ENCODE measurements around the gene DEDD2.

DEDD2 gene

DNA sequence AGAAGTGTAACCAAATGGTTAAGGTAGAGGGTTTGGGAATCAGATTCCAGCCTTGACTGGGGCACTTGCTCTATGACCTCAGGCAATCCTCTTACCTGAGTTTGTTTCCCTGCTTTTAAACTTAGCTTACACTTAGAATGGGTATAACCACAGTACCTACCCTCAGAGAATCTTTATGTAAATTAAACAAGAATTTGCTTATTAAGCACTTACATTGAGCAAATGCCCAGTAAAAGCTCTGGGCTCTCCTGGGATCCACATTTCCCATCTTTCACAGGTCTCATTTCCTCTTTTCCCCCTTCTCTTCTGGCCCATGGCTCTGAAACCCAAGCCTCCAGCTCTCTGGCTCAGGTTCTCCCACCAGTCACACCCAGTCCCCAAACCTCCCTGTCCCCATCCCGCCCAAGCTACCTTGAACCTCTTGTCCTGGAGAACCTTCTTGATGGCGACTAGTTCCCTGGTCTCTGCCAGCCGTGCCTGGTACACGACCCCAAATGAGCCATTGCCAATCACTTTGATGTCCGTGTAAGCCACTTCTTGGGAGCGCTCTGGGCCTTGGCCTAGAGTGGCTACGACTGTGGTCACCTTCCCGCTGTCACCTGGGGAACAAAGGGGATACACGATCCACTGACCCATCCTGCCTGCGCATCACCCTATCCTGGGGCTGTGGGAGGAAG is 22.2 kb upstream of the DEDD2 start:
- Histone ChIP-seq H3K9ac (ENCODE audit: low read length) (no peak overlapping the region), H3K23ac (ENCODE audit: low read length) (no peak overlapping the region), H4K8ac (ENCODE audit: low read depth, low read length) (no peak overlapping the region), H3K4ac (ENCODE audit: low read depth, low read length) (no peak overlapping the region), H3K79me2 (ENCODE audit: control insufficient read depth, insufficient read depth, low read length) (peaks cover 12% of the 10 kb centered on the region), H2BK5ac (ENCODE audit: low read length) (no peak overlapping the region), H3K18ac (ENCODE audit: low read length) (no peak overlapping the region), H3K4me1 (ENCODE audit: control insufficient read depth, low read depth, low read length) (no peaks in the 10 kb centered on the region), H3K4me2 (ENCODE audit: low read length) (no peak overlapping the region), H3K27ac (ENCODE audit: low read depth, low read length) (no peak overlapping the region), H3K36me3 (ENCODE audit: control insufficient read depth, insufficient read depth, low read length) (peaks cover 8% of the 10 kb centered on the region), H3K4me3 (ENCODE audit: low read length) (no peak overlapping the region), H3K27me3 (ENCODE audit: insufficient read depth, low read length, poor library complexity) (no peaks in the 10 kb centered on the region), H3K56ac (ENCODE audit: low read length) (no peak overlapping the region), H2BK15ac (replicated peaks; ENCODE audit: low read depth) (no peak overlapping the region), H3K79me1 (ENCODE audit: low read length) (peaks cover 20% of the 10 kb centered on the region), H4K5ac (ENCODE audit: low read length) (no peak overlapping the region), H2AK5ac (ENCODE audit: low read length) (no peak overlapping the region), H2BK120ac (ENCODE audit: low read depth, low read length) (no peak overlapping the region)
- WGBS (ENCODE audit: extremely low coverage, insufficient coverage, low lambda C conversion rate), result no CpG with 5 or more reads among the region's 10 CpGs
- DNase-seq, result no peak

- no CpG with 5 or more reads among the region's 5 CpGs for WGBS (ENCODE audit: extremely low coverage, insufficient coverage, low lambda C conversion rate)
- Histone ChIP-seq H3K4me1 (ENCODE audit: control insufficient read depth, low read depth, low read length) (no peaks in the 10 kb centered on the region), H3K4me2 (ENCODE audit: low read length) (no peak overlapping the region), H4K8ac (ENCODE audit: low read depth, low read length) (no peak overlapping the region), H3K18ac (ENCODE audit: low read length) (no peak overlapping the region), H2BK15ac (replicated peaks; ENCODE audit: low read depth) (no peak overlapping the region), H3K23ac (ENCODE audit: low read length) (no peak overlapping the region), H2BK120ac (ENCODE audit: low read depth, low read length) (no peak overlapping the region), H4K5ac (ENCODE audit: low read length) (no peak overlapping the region), H3K4ac (ENCODE audit: low read depth, low read length) (no peak overlapping the region), H3K56ac (ENCODE audit: low read length) (no peak overlapping the region), H3K27ac (ENCODE audit: low read depth, low read length) (no peak overlapping the region), H3K79me2 (ENCODE audit: control insufficient read depth, insufficient read depth, low read length) (no peaks in the 10 kb centered on the region), H3K27me3 (ENCODE audit: insufficient read depth, low read length, poor library complexity) (no peaks in the 10 kb centered on the region), H3K4me3 (ENCODE audit: low read length) (no peak overlapping the region), H2BK5ac (ENCODE audit: low read length) (no peak overlapping the region), H3K36me3 (ENCODE audit: control insufficient read depth, insufficient read depth, low read length) (peaks cover 15% of the 10 kb centered on the region), H3K9ac (ENCODE audit: low read length) (no peak overlapping the region), H2AK5ac (ENCODE audit: low read length) (no peak overlapping the region), H3K79me1 (ENCODE audit: low read length) (peaks cover 9% of the 10 kb centered on the region)
- DNase-seq, result no peak
Measured at GRCh38 chr19:42235181-42235580, 17.7 kb upstream of the DEDD2 start.

- no peak overlapping the region for H3K23ac ChIP-seq (ENCODE audit: low read length)
- H3K4me1 ChIP-seq (ENCODE audit: control insufficient read depth, low read depth, low read length), result no peaks in the 10 kb centered on the region
- H3K27ac ChIP-seq (ENCODE audit: low read depth, low read length), result no peak overlapping the region
- no peak overlapping the region for H4K8ac ChIP-seq (ENCODE audit: low read depth, low read length)
- no peak overlapping the region for H3K4ac ChIP-seq (ENCODE audit: low read depth, low read length)
- DNase-seq, result no peak
- H3K79me1 ChIP-seq (ENCODE audit: low read length), result peaks cover 5% of the 10 kb centered on the region
- no peak overlapping the region for H2BK5ac ChIP-seq (ENCODE audit: low read length)
- no peak overlapping the region for H3K18ac ChIP-seq (ENCODE audit: low read length)
- H3K79me2 ChIP-seq (ENCODE audit: control insufficient read depth, insufficient read depth, low read length), result no peaks in the 10 kb centered on the region
- H3K36me3 ChIP-seq (ENCODE audit: control insufficient read depth, insufficient read depth, low read length), result peaks cover 18% of the 10 kb centered on the region
- H3K9ac ChIP-seq (ENCODE audit: low read length), result no peak overlapping the region
- no peak overlapping the region for H2BK15ac ChIP-seq (replicated peaks; ENCODE audit: low read depth)
- no CpG with 5 or more reads among the region's 11 CpGs for WGBS (ENCODE audit: extremely low coverage, insufficient coverage, low lambda C conversion rate)
- no peak overlapping the region for H3K4me2 ChIP-seq (ENCODE audit: low read length)
- no peak overlapping the region for H2AK5ac ChIP-seq (ENCODE audit: low read length)
- no peak overlapping the region for H3K56ac ChIP-seq (ENCODE audit: low read length)
- no peak overlapping the region for H4K5ac ChIP-seq (ENCODE audit: low read length)
- no peaks in the 10 kb centered on the region for H3K27me3 ChIP-seq (ENCODE audit: insufficient read depth, low read length, poor library complexity)
- no peak overlapping the region for H2BK120ac ChIP-seq (ENCODE audit: low read depth, low read length)
- H3K4me3 ChIP-seq (ENCODE audit: low read length), result no peak overlapping the region
Measured at GRCh38 chr19:42234364-42234763, 16.9 kb upstream of the DEDD2 start.

DNA sequence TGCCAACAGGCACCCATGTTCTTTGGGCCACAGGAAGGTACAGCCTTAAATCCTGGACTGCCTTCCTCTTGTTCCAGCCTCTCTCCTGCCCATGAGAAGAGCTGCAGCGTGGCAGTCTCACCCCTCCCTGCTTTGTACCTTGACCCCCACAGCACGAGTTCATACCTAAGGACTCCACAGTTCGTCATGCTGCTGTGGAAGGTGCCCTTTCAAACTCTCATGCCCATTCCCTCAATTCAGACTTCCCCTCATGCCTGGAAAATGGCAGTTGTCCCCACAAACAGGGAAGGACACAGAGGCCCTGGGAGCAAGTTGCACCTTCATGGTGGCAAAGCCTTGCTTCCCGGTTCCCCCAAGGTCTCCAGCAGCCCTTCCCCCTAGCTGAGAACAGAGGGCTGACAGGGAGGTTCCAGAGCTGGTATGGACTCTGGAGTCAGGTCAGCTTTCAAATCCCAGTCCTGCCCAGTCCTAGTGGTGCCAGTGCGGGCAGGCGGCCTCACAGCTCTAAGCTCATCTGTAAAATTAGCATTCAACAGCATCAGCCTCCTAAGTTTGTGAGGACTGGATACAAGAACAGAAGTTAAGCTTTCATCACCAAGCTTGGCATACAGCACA is 16.3 kb upstream of the DEDD2 start:
- no peak overlapping the region for H3K18ac ChIP-seq (ENCODE audit: low read length)
- H3K4me3 ChIP-seq (ENCODE audit: low read length), result no peak overlapping the region
- H3K4me2 ChIP-seq (ENCODE audit: low read length), result no peak overlapping the region
- H3K23ac ChIP-seq (ENCODE audit: low read length), result no peak overlapping the region
- no CpG with 5 or more reads among the region's 6 CpGs for WGBS (ENCODE audit: extremely low coverage, insufficient coverage, low lambda C conversion rate)
- H3K27ac ChIP-seq (ENCODE audit: low read depth, low read length), result no peak overlapping the region
- H3K27me3 ChIP-seq (ENCODE audit: insufficient read depth, low read length, poor library complexity), result no peaks in the 10 kb centered on the region
- no peak overlapping the region for H3K4ac ChIP-seq (ENCODE audit: low read depth, low read length)
- no peak overlapping the region for H3K9ac ChIP-seq (ENCODE audit: low read length)
- H4K8ac ChIP-seq (ENCODE audit: low read depth, low read length), result no peak overlapping the region
- peaks cover 1% of the 10 kb centered on the region for H3K79me1 ChIP-seq (ENCODE audit: low read length)
- no peak overlapping the region for H2AK5ac ChIP-seq (ENCODE audit: low read length)
- H2BK15ac ChIP-seq (replicated peaks; ENCODE audit: low read depth), result no peak overlapping the region
- no peaks in the 10 kb centered on the region for H3K79me2 ChIP-seq (ENCODE audit: control insufficient read depth, insufficient read depth, low read length)
- no peak overlapping the region for H2BK120ac ChIP-seq (ENCODE audit: low read depth, low read length)
- H3K56ac ChIP-seq (ENCODE audit: low read length), result no peak overlapping the region
- peaks cover 20% of the 10 kb centered on the region for H3K36me3 ChIP-seq (ENCODE audit: control insufficient read depth, insufficient read depth, low read length)
- DNase-seq, result no peak
- no peak overlapping the region for H4K5ac ChIP-seq (ENCODE audit: low read length)
- no peaks in the 10 kb centered on the region for H3K4me1 ChIP-seq (ENCODE audit: control insufficient read depth, low read depth, low read length)
- H2BK5ac ChIP-seq (ENCODE audit: low read length), result no peak overlapping the region

- Histone ChIP-seq H3K27me3 (ENCODE audit: insufficient read depth, low read length, poor library complexity) (no peaks in the 10 kb centered on the region), H3K4me3 (ENCODE audit: low read length) (no peak overlapping the region), H3K79me1 (ENCODE audit: low read length) (peaks cover 1% of the 10 kb centered on the region), H3K18ac (ENCODE audit: low read length) (no peak overlapping the region), H3K4me1 (ENCODE audit: control insufficient read depth, low read depth, low read length) (no peaks in the 10 kb centered on the region), H3K56ac (ENCODE audit: low read length) (no peak overlapping the region), H3K27ac (ENCODE audit: low read depth, low read length) (no peak overlapping the region), H3K4ac (ENCODE audit: low read depth, low read length) (no peak overlapping the region), H3K79me2 (ENCODE audit: control insufficient read depth, insufficient read depth, low read length) (no peaks in the 10 kb centered on the region), H3K23ac (ENCODE audit: low read length) (no peak overlapping the region), H3K36me3 (ENCODE audit: control insufficient read depth, insufficient read depth, low read length) (peaks cover 20% of the 10 kb centered on the region), H2BK15ac (replicated peaks; ENCODE audit: low read depth) (no peak overlapping the region), H2AK5ac (ENCODE audit: low read length) (no peak overlapping the region), H4K8ac (ENCODE audit: low read depth, low read length) (no peak overlapping the region), H2BK5ac (ENCODE audit: low read length) (no peak overlapping the region), H4K5ac (ENCODE audit: low read length) (no peak overlapping the region), H3K4me2 (ENCODE audit: low read length) (no peak overlapping the region), H2BK120ac (ENCODE audit: low read depth, low read length) (no peak overlapping the region), H3K9ac (ENCODE audit: low read length) (no peak overlapping the region)
- WGBS (ENCODE audit: extremely low coverage, insufficient coverage, low lambda C conversion rate), result no CpG with 5 or more reads among the region's 7 CpGs
- no peak for DNase-seq
Measured at GRCh38 chr19:42233106-42233505, 15.6 kb upstream of the DEDD2 start.

- H2BK15ac ChIP-seq (replicated peaks; ENCODE audit: low read depth), result no peak overlapping the region
- H3K27me3 ChIP-seq (ENCODE audit: insufficient read depth, low read length, poor library complexity), result no peaks in the 10 kb centered on the region
- H3K9ac ChIP-seq (ENCODE audit: low read length), result no peak overlapping the region
- peaks cover 20% of the 10 kb centered on the region for H3K36me3 ChIP-seq (ENCODE audit: control insufficient read depth, insufficient read depth, low read length)
- no peak overlapping the region for H2AK5ac ChIP-seq (ENCODE audit: low read length)
- H4K5ac ChIP-seq (ENCODE audit: low read length), result no peak overlapping the region
- no CpG with 5 or more reads among the region's 10 CpGs for WGBS (ENCODE audit: extremely low coverage, insufficient coverage, low lambda C conversion rate)
- H3K56ac ChIP-seq (ENCODE audit: low read length), result no peak overlapping the region
- no peaks in the 10 kb centered on the region for H3K79me2 ChIP-seq (ENCODE audit: control insufficient read depth, insufficient read depth, low read length)
- H3K18ac ChIP-seq (ENCODE audit: low read length), result no peak overlapping the region
- peaks cover 1% of the 10 kb centered on the region for H3K79me1 ChIP-seq (ENCODE audit: low read length)
- H2BK120ac ChIP-seq (ENCODE audit: low read depth, low read length), result no peak overlapping the region
- no peak overlapping the region for H2BK5ac ChIP-seq (ENCODE audit: low read length)
- H3K27ac ChIP-seq (ENCODE audit: low read depth, low read length), result no peak overlapping the region
- no peak overlapping the region for H4K8ac ChIP-seq (ENCODE audit: low read depth, low read length)
- H3K4me2 ChIP-seq (ENCODE audit: low read length), result no peak overlapping the region
- H3K23ac ChIP-seq (ENCODE audit: low read length), result no peak overlapping the region
- no peaks in the 10 kb centered on the region for H3K4me1 ChIP-seq (ENCODE audit: control insufficient read depth, low read depth, low read length)
- no peak for DNase-seq
- H3K4ac ChIP-seq (ENCODE audit: low read depth, low read length), result no peak overlapping the region
- H3K4me3 ChIP-seq (ENCODE audit: low read length), result no peak overlapping the region
Measured at GRCh38 chr19:42232435-42232834, 15.0 kb upstream of the DEDD2 start.

Measured in mesendoderm (in vitro differentiated cells).